UCSD-AML1 (cell line): ENCODE results near the gene S100B.
"Not testable (repeated sequence)": the region's sequence is repeated elsewhere in the genome, so short reads cannot be mapped to it uniquely, and the experiment has no call there.

Experiments
- DNase-seq: peaks from one replicate; lab custom pipeline; 2025; ENCODE audit not compliant: unreplicated experiment; lab: John Stamatoyannopoulos, UW

Gene S100B

DNA sequence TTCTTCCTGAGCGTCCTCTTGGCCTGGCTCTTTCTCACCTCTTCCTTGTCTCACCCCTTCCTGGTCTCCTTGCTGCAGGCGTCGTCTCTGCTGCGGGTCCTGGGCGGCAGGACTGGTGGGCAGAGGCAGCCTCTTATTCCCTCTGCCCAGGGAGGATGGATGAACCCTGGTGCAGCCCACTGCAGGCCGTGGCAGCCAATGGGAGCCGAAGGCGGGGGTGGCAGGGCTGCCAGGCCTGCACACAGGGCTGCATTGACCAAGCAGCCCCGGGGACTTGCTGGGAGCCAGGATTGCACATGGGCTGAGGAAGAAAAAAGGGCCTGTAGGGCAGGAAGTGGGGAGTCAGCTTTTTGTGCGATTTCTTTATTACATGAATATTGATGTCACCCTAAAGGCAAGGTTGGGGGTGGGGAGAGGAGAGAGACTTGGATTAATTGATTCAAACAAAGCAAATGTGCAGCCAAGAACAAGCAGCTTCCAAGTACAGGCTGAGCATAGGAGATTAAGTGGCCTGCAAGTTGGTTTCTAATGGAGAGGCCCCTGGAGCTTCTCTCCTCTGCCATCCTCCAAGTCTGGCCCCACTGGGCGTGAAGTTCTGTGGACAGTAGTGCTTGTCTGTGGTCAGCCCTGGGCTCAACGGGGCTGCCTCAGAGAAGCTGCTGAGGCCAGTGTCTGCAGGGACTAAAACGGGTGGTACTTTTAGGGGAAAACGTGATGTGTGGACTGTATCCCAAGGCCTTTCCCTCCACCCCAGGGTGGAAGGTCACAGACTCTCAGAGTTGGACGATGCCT is at the start of gene S100B:
TSS of gene S100B (minus strand) at position 108 of the 792 bp plus-strand sequence. CDS start 2,667 bp downstream, outside the sequence.
- peak; percentile 79 for DNase-seq

DNA sequence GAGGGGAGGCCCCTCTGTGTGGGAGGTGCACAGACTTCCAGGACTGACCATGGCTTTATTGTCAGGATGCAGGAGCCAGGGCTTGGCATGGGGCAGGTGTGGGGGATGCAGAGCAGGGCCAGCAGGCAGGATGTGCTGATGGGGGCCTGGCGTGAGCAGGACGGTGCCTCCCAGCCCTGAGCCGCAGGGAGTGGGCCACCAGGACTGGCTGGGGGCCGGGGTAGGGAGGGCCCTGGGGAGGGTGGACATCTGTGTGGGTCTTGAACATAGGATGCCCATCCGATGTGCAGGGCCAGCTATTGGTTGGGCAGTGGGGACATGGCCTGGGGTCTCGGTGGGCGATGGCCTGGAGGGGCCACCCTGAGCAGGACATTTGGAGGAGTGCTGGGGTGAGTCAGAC is 46.2 kb upstream of the S100B start:
- no peak for DNase-seq

GRCh38 chr21:46650476-46651098 is 45.7 kb upstream of the S100B start:
- DNase-seq: no peak

DNA sequence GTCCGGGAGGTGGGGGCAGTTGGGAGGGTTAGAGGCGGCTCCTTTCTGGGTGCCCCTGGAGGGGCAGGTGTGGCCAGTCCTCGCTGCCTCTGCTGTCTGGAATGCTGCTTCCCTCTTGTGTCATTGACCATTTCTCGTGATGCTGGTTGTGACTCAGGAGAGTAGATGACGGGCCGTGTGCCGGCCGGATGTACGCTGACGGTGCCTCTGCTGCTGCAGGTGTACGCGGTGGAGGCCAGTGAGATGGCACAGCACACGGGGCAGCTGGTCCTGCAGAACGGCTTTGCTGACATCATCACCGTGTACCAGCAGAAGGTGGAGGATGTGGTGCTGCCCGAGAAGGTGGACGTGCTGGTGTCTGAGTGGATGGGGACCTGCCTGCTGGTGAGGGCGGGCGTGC is 44.5 kb upstream of the S100B start:
- no peak for DNase-seq

DNA sequence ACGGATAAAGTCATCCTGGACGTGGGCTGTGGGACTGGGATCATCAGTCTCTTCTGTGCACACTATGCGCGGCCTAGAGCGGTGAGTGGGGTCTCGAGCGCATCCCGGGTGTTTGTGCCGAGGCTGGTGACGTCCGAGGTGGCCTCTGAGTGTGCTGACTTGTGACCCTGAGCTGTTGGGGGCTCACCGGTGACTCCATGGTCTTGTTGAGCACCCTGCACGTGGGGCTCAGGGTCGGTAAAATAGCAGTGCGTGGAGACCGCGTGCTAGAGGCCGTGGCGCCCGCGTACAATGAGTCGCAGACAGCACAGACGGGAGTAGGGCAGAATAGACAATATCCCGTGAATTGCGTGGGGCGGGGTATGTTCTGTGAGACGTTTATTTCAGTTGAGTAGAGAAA is 43.7 kb upstream of the S100B start:
- DNase-seq: no peak

GRCh38 chr21:46646541-46647154 is 41.8 kb upstream of the S100B start:
- no peak for DNase-seq

DNA sequence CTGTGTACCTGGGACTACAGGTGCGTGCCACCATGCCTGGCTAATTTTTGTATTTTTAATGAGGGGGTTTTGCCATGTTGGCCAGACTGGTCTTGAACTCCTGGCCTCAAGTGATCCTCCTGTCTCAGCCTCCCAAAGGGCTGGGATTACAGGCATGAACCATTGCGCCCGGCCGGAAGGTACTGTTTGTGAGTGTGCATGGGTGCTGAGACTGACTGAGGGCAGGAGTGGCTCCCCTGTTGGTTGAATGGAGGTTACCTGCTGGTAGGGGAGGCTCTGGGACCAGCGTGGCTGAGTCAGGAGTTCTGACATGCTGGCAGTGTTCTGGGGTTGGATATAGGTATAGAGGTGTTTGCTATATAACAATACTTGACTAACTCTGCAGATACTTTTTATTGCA is 41.0 kb upstream of the S100B start:
- DNase-seq: no peak

GRCh38 chr21:46643379-46644177 is 38.7 kb upstream of the S100B start:
- no peak for DNase-seq

DNA sequence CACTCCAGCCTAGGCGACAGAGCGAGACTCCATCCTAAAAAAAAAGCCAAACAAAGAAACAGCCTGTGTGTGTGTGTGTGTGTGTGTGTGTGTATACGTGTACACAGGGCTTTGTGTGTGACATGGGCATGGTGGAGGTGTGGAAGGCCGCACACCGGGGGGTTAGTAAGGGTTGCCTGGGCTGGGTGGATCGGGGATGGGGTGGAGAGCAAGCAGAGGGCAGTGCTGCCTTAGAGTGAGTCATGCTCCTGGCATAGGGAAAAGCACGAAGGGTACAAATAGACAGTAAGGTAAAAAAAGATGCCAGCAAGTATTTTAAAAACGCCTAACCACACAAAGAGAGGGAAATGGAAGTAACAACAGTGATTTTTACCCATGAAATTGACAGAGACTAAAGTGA is 36.8 kb upstream of the S100B start:
- DNase-seq: no peak

GRCh38 chr21:46639489-46640386 is 34.9 kb upstream of the S100B start:
- DNase-seq: no peak

- DNase-seq: no peak
Observed at GRCh38 chr21:46637952-46638746, 33.3 kb upstream of the S100B start.

GRCh38 chr21:46636550-46637285 is 31.8 kb upstream of the S100B start:
- DNase-seq: no peak

DNA sequence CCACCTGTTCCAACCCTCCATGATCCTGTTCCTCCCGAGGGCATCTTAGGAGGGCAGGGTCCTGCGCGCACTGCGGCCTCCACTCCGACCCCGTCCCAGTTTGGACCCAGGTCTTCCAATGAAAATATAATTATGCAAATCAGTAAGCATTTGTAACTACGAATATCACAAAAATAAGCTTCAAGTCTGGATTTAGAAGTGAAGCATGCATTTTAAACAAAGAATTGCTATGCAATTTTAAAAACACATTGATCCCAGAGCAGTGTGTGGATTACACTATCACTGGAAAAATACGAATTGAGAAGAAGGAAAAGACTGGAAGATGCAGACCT is 31.3 kb upstream of the S100B start:
- DNase-seq: no peak

GRCh38 chr21:46635324-46636180 is 30.7 kb upstream of the S100B start, which contains the start of gene PRMT2:
PRMT2 (plus strand) TSS chr21:46635674; CDS start chr21:46636952, 1,278 bp downstream.
- peak; percentile 99 for DNase-seq

DNA sequence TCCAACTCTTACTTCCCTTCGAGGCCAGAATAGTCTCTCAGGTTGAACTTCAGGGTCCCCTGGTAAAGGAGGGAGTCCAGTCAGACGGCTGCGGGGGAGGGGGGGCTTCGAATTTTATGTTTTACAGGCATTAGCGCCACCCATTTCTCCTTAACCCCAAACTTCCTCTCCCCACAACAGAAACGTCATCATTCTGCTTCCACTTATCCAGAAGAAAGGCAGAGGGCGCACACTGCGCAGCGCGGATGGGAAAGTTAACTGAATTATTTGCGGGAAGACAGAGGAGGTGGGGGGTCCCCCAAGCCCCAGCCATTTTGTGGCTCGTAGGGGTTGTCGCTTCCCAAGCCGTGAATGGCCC is 30.1 kb upstream of the S100B start:
- DNase-seq: peak; percentile 90

DNA sequence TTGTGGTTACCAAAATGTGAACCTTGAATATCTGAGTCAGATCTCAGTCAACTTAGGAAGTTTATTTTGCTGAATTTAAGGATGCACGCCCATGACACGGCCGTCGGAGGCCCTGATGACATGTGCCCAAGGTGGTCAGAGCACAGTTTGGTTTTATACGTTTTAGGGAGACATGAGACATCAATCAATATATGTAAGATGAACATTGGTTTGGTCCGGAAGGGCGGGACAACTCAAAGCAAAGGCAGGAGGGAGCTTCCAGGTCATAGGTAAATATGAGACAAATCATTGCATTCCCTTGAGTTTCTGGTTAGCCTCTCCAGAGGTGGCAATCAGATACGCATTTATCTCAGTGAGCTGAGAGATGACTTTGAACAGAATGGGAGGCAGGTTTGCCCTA is 29.5 kb upstream of the S100B start:
- no peak for DNase-seq

DNA sequence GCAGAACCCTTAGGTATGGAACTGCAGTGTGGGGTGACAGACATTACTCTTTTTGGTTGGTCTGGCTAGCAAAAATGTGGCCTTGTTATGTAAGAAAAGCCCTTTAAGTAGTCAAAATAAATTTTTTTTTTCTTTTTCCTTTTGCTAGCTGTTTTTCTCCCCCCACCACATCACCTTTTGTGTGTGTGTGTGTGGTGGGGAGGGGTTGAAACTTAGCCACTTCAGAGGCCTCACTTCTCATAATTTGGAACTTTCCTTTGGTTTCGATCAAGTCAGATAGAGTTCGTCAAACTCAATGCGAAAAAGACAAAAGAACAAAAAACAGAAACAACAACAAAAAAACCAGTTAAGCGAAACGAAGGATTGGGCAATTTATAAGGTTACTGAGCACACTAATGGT is 28.7 kb upstream of the S100B start:
- DNase-seq: no peak

DNA sequence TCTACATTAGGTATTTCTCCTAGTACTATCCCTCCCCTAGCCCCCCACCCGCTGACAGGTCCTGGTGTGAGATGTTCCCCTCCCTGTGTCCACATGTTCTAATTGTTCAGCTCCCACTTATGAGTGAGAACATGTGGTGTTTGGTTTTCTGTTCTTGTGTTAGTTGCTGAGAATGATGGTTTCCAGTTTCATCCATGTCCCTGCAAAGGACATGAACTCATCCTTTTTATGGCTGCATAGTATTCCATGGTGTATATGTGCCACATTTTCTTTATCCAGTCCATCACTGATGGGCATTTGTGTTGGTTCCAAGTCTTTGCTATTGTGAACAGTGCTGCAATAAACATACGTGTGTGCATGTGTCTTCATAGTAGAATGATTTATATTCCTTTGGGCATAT is 26.0 kb upstream of the S100B start:
- DNase-seq: not testable (repeated sequence)
